ENCODE measurements around the gene PRR33. TPM values are rescaled to one million over a fixed set of nuclear protein-coding genes. Genes with fewer than 3 reads are reported as not detected.

Gene PRR33
- total RNA-seq, 2 experiments from 2014 or later: 0.07 to 0.12 TPM

- H3K4me3 Mint-ChIP-seq: no peak overlapping the region
- H3K4me1 Mint-ChIP-seq (ENCODE audit: low read depth): peaks cover 11% of the 10 kb centered on the region
- H3K9me3 Mint-ChIP-seq: peaks cover 3% of the 10 kb centered on the region
- CTCF ChIA-PET: interaction anchor here (4.5 kb wide), 1 partner anchor 86 kb away, joined by 13 read pairs; no protein-coding TSS in a partner anchor
- no peaks in the 10 kb centered on the region for H3K36me3 Mint-ChIP-seq (ENCODE audit: low read depth)
- H3K27ac Mint-ChIP-seq: no peak overlapping the region
- DNase-seq: no peak
- H3K27me3 Mint-ChIP-seq (ENCODE audit: low read depth): peaks cover 3% of the 10 kb centered on the region
- intact Hi-C loops (cut with micrococcal nuclease): loop anchor here (1.0 to 5.0 kb wide), 2 partner anchors 36 to 81 kb away; no protein-coding TSS in a partner anchor
Measured at GRCh38 chr11:1918436-1919315, 27.0 kb upstream of the PRR33 start.

DNA sequence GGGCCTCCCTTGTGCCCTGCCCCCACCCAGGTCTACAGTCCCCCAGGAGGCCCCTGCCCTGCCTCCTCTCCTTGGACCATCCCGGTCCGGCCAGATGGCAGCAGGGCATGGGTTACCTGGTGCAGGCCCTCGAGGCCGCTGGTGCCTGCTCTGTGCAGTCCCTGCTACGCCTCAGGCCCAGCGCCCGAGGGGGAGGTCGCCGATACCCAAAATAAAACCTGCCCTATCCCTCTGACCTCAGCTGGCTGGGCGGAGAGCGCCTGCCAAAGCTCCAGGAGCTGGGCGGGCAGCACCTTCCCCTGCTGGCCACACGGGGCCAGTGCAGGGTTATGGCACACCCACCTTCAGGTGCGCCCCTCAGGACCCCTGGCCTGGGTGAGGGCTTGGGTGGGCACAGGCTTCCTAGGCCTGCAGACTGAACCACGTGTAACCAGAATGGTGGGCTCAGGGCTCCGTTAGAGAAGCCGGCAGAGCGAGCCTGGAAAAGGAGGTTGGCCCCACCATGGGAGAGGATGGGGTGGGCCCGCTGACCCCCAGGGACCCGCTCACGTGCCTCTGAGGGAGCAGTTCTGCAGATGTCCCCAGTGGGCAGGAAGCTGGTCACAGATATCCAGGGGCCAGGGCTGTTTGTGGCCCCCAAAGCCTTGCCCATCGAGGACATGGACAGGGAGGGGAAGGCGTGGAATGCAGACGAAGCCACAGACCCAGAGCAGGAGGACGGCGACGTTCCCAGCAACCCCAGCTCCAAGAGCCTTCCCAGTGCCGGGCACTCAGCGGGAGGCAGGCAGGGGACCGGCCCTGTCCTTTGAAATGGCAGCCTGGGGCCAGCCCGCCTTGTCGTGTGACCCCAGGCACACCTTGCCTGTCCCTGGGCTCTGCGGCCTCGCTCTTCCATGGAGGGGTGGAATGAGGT is 26.1 kb upstream of the PRR33 start:
- intact Hi-C loops (cut with micrococcal nuclease): loop anchor here (1.0 to 5.0 kb wide), 2 partner anchors 35 to 80 kb away; no protein-coding TSS in a partner anchor
- peaks cover 3% of the 10 kb centered on the region for H3K9me3 Mint-ChIP-seq
- peaks cover 10% of the 10 kb centered on the region for H3K4me1 Mint-ChIP-seq (ENCODE audit: low read depth)
- CTCF ChIA-PET: interaction anchor here (1.0 to 1.5 kb wide), 2 partner anchors 31 to 35 kb away, joined by 3 to 5 read pairs; no protein-coding TSS in a partner anchor
- DNase-seq: no peak
- no peak overlapping the region for H3K27ac Mint-ChIP-seq
- no peaks in the 10 kb centered on the region for H3K36me3 Mint-ChIP-seq (ENCODE audit: low read depth)
- peaks cover 3% of the 10 kb centered on the region for H3K27me3 Mint-ChIP-seq (ENCODE audit: low read depth)
- H3K4me3 Mint-ChIP-seq: no peak overlapping the region

DNA sequence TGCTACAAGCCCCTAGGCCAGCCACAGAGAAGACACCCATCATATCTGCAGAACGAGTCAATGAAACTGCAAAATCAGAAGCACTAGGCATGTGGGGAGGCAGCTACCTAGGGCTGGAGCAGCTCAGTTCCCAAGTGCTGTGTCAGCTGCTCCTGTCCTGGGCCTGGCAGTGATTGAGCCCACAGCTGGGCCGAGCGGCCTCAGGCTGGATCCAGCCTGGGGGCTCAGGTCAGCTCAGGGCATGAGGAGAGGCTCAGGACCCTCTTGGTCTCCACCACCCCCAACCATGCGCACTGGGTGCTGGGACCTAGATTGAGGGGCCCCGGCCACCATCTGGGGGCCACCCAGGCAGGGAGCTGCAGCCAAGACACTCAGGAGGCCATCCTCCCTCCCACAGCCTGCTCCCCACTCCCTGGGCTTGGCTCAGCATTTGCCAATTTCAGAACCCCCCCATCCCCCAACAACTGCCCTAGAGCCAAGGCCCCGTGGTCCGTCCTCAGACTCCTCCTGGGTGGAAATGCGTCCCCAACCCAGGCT is 25.4 kb upstream of the PRR33 start:
- Mint-ChIP-seq H3K9me3 (peaks cover 3% of the 10 kb centered on the region), H3K36me3 (ENCODE audit: low read depth) (no peaks in the 10 kb centered on the region), H3K4me3 (no peak overlapping the region), H3K4me1 (ENCODE audit: low read depth) (peaks cover 9% of the 10 kb centered on the region), H3K27me3 (ENCODE audit: low read depth) (peaks cover 3% of the 10 kb centered on the region), H3K27ac (no peak overlapping the region)
- intact Hi-C loops (cut with micrococcal nuclease): loop anchor here (5.0 kb wide), 1 partner anchor 35 kb away; no protein-coding TSS in a partner anchor
- DNase-seq: no peak
- CTCF ChIA-PET: interaction anchor here (1.0 to 1.5 kb wide), 2 partner anchors 32 to 34 kb away, joined by 3 to 5 read pairs; no protein-coding TSS in a partner anchor

DNA sequence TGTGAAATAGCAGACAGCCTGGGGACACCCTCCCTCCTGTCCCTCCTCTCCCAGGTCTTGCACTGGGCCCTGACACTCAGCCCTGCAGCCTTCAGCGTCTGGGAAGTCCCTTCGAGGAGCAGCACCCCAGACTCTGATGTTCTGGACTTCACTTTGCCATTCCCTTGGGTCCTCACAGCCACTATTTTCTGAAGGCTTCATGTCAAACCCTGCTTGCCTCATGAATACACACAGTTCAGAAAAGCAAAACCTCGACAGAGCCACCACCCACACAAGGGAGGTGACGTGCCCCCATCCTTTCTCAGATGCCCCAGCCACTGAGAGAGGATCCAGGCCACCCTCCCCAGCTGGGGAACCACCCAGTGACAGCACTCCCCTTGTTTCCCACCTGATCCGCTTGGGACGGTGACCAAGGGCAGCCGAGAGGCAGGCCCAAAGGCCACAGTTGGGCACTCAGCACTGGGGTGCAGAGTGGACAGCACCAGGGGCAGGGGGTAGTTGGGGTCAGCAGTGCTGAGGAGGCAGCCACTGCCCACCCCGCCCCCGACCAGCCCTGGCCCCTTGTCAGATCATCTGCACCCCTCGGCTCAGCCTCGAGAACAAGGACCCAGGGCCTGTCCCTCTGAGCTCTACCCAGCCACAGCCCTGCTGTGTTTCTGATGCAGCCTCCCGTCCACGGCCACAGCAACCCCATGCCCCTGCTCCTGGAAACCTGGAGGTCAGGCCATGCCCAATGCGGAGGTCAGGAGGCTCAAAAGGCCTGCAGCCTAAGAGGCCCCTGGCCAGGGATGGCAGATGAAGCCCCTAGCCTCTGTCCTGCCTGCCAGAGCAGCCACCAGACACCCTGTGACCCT is 24.7 kb upstream of the PRR33 start:
- no peak for DNase-seq
- intact Hi-C loops (cut with micrococcal nuclease): loop anchor here (5.0 kb wide), 1 partner anchor 34 kb away; no protein-coding TSS in a partner anchor
- Mint-ChIP-seq H3K9me3 (peaks cover 3% of the 10 kb centered on the region), H3K4me3 (no peak overlapping the region), H3K36me3 (ENCODE audit: low read depth) (no peaks in the 10 kb centered on the region), H3K27me3 (ENCODE audit: low read depth) (peaks cover 3% of the 10 kb centered on the region), H3K4me1 (ENCODE audit: low read depth) (peaks cover 9% of the 10 kb centered on the region), H3K27ac (no peak overlapping the region)
- CTCF ChIA-PET: interaction anchor here (1.0 to 1.5 kb wide), 2 partner anchors 32 to 34 kb away, joined by 3 to 5 read pairs; no protein-coding TSS in a partner anchor

GRCh38 chr11:1915795-1916131 is 24.1 kb upstream of the PRR33 start:
- no peaks in the 10 kb centered on the region for H3K36me3 Mint-ChIP-seq (ENCODE audit: low read depth)
- CTCF ChIA-PET: no interaction called here
- H3K27ac Mint-ChIP-seq: no peak overlapping the region
- H3K27me3 Mint-ChIP-seq (ENCODE audit: low read depth): peaks cover 3% of the 10 kb centered on the region
- no peak overlapping the region for H3K4me3 Mint-ChIP-seq
- H3K4me1 Mint-ChIP-seq (ENCODE audit: low read depth): peaks cover 9% of the 10 kb centered on the region
- intact Hi-C loops (cut with micrococcal nuclease): loop anchor here (5.0 kb wide), 1 partner anchor 33 kb away; no protein-coding TSS in a partner anchor
- DNase-seq: no peak
- H3K9me3 Mint-ChIP-seq: peaks cover 3% of the 10 kb centered on the region

DNA sequence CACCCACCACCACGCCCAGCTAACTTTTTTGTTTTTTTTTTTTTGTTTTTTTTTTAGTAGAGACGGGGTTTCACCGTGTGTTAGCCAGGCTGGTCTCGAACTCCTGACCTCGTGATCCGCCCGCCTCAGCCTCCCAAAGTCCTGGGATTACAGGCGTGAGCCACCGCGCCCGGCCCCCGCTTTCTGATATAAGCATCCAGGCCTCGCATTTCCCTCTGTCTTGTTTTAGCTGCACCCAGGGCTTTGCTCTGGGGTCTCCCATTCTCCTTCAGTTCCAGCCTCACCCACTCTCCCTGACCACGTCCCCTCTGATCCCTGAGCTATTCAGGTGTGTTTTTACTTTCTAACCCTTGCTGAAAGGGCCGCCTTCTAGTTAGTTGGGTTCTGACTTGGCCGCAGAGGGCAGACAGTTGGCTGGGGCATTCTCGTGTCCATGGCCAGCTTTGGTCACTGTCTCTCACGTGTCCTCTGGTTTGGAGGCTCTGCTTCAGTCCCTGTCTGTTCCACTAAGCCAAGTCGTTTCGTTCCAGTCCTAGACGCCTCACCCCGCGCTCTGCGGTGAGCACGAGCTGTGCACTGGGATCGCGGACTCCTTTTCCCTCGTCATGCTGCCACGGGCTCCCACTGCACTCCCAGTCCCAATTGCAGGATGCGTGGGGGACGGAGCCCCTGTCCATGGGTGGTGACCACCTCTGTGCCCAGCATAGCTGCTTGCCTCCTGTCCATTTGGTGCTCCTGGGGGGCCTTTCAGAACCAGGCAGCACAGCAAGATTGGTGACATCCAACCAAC is 21.8 kb upstream of the PRR33 start:
- Mint-ChIP-seq H3K27ac (no peak overlapping the region), H3K4me3 (no peak overlapping the region), H3K9me3 (peaks cover 3% of the 10 kb centered on the region), H3K27me3 (ENCODE audit: low read depth) (peaks cover 3% of the 10 kb centered on the region), H3K36me3 (ENCODE audit: low read depth) (no peaks in the 10 kb centered on the region), H3K4me1 (ENCODE audit: low read depth) (peaks cover 9% of the 10 kb centered on the region)
- CTCF ChIA-PET: no interaction called here
- DNase-seq: no peak
- intact Hi-C loops (cut with micrococcal nuclease): no loop called here

GRCh38 chr11:1912289-1912878 is 20.7 kb upstream of the PRR33 start:
- Mint-ChIP-seq H3K36me3 (ENCODE audit: low read depth) (no peaks in the 10 kb centered on the region), H3K27me3 (ENCODE audit: low read depth) (peaks cover 3% of the 10 kb centered on the region), H3K4me3 (no peak overlapping the region), H3K4me1 (ENCODE audit: low read depth) (peaks cover 9% of the 10 kb centered on the region), H3K27ac (no peak overlapping the region), H3K9me3 (peaks cover 3% of the 10 kb centered on the region)
- DNase-seq: no peak
- intact Hi-C loops (cut with micrococcal nuclease): no loop called here
- CTCF ChIA-PET: no interaction called here

DNA sequence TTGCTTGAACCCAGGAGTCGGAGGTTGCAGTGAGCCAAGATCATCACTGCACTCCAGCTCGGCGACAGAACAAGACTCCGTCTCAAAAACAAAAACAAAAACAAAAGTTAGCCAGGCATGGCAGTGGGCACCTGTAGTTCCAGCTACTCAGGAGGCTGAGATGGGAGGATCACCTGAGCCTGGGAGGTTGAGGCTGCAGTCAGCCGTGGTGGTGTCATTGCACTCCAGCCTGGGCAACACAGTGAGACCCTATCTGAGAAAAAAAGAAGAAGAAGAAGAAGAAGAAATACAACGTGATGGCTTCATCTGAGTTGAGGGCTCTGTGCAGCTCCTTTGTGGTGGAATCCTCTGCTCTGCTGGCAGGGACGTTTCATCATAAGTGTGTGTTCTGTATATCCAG is 17.8 kb upstream of the PRR33 start:
- H3K36me3 Mint-ChIP-seq (ENCODE audit: low read depth): no peaks in the 10 kb centered on the region
- no peaks in the 10 kb centered on the region for H3K9me3 Mint-ChIP-seq
- H3K4me3 Mint-ChIP-seq: no peak overlapping the region
- CTCF ChIA-PET: no interaction called here
- no peaks in the 10 kb centered on the region for H3K4me1 Mint-ChIP-seq (ENCODE audit: low read depth)
- no peaks in the 10 kb centered on the region for H3K27me3 Mint-ChIP-seq (ENCODE audit: low read depth)
- intact Hi-C loops (cut with micrococcal nuclease): no loop called here
- no peak overlapping the region for H3K27ac Mint-ChIP-seq
- DNase-seq: no peak

DNA sequence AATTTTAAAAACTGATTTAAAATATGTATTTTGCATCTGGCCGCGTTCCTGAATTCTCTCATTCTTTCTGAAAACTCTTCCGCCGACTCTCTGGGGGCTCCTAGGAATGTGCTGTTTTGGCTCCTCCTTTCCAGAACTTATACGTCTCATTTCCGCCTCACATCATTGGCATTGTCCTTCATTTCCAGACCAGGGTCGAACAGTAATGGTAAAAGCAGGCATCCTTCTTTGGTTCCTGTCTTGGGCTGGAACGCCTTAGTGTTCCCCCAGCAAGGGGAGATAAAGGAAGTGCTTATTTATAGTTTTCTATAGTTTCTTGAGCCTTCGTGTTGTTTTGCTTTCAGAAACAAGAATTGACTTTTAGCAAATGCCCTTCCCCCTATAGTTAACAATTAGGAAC is 16.9 kb upstream of the PRR33 start:
- DNase-seq: no peak
- CTCF ChIA-PET: interaction anchor here (0.7 kb wide), 1 partner anchor 91 kb away, joined by 3 read pairs; no protein-coding TSS in a partner anchor
- no peaks in the 10 kb centered on the region for H3K4me1 Mint-ChIP-seq (ENCODE audit: low read depth)
- intact Hi-C loops (cut with micrococcal nuclease): no loop called here
- no peak overlapping the region for H3K27ac Mint-ChIP-seq
- no peak overlapping the region for H3K4me3 Mint-ChIP-seq
- H3K36me3 Mint-ChIP-seq (ENCODE audit: low read depth): no peaks in the 10 kb centered on the region
- no peaks in the 10 kb centered on the region for H3K9me3 Mint-ChIP-seq
- H3K27me3 Mint-ChIP-seq (ENCODE audit: low read depth): no peaks in the 10 kb centered on the region

- Mint-ChIP-seq H3K27me3 (ENCODE audit: low read depth) (no peaks in the 10 kb centered on the region), H3K27ac (no peak overlapping the region), H3K36me3 (ENCODE audit: low read depth) (no peaks in the 10 kb centered on the region), H3K4me3 (no peak overlapping the region), H3K4me1 (ENCODE audit: low read depth) (no peaks in the 10 kb centered on the region), H3K9me3 (no peaks in the 10 kb centered on the region)
- DNase-seq: no peak
- intact Hi-C loops (cut with micrococcal nuclease): no loop called here
- CTCF ChIA-PET: interaction anchor here (0.8 to 1.3 kb wide), 3 partner anchors 95 to 254 kb away, joined by 3 read pairs; no protein-coding TSS in a partner anchor
Measured at GRCh38 chr11:1906611-1907423, 15.1 kb upstream of the PRR33 start.
